NCI-H1930 (cell line): ENCODE measurements around the gene ITPKA.
"Not testable (repeated sequence)": the region's sequence is repeated elsewhere in the genome, so short reads cannot be mapped to it uniquely, and the experiment has no call there.

Experiments used
- DNase-seq, 2 experiments: peaks; one replicate each; lab custom pipeline; 2025; lab: John Stamatoyannopoulos, UW

Gene ITPKA

DNA sequence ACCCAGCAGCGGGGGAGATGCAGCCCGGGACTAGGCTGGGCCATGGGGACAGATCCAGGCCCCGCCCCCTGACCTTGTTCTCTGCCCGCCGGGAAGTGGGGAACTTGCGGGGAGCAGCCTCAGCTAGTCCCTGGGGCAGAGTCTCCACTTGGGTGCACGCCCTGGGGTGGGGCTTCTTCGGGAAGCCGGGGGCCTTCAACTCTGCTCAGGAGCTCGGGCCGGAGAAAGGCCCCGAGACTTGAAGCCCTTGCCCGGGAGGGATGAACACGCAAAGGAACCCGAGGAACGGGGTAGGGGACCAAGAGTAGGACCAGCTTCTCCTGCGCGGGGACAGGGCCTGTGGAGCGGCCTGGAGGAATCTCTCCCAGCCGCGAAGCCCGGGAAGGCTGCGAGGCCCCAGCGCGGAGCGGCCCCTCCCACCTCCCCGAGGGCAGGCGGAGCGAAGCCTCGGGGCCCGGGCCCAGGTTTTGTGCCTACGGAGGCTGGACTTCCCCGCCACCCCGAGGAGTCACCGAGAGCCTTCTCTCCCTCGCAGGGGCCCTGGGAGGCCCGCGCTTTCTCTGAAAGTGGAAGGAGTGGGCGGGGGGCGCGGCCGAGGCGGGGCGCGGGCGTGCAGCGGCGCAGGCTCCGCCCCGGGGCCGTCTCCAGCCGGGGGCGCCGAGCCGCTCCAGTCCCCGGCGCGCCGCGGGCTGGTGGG, at the start of gene ITPKA:
TSS of gene ITPKA (plus strand) at position 670 of the 697 bp plus-strand sequence. CDS start 54 bp downstream, outside the sequence.
- peak; percentile 51 to 59 for DNase-seq

DNA sequence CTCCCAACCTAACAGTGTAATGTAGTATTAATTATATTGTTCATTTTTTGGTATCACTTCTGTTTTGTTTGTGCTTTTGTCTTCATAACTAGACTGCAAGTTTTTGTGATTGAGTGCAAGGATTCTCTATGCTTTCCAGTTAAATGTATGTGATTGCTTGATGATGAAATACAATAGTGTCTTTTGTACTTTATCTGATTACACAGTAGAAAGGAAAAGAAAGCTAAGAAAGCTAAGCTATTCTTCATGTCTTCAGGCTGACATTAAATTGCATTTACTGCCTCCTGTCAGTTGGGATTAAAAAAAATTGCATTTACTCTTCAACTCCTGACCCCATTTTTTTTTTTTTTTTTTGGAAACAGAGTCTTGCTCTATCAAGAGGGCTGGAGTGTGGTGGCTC, 48.3 kb upstream of the ITPKA start:
- DNase-seq, result no peak

DNA sequence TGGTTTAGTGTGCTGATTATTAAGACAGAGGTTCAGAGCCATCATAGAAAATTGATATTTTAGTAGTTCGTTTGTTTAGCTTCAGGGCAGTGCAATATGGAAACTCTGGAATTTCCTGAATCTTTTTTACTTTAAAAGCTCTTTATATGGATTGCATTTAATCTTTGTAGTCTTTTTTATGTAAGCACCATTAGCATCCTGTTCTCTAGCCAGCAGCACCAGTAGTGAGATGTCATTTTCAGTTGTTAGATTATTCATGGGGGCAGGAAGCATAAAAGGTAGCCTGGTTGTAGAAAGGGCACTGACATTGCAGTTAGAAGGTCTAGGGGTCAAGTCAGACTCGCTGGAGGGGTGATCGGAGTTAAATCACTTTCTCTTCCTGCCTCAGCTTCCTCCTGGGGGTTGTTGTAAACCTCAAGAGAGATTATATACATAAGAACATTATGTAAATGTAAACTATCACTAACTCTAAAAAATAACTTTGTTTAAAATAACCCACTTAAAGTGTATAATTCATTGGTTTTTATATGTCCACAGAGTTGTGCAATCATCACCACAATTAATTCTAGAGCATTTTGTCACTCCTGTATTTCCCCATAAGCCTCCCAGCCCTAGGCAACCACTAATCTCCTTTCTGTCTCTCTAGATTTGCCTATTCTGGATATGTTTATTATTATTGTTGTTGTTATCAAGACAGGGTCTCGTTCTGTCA, 31.4 kb upstream of the ITPKA start:
- DNase-seq, result no peak

DNA sequence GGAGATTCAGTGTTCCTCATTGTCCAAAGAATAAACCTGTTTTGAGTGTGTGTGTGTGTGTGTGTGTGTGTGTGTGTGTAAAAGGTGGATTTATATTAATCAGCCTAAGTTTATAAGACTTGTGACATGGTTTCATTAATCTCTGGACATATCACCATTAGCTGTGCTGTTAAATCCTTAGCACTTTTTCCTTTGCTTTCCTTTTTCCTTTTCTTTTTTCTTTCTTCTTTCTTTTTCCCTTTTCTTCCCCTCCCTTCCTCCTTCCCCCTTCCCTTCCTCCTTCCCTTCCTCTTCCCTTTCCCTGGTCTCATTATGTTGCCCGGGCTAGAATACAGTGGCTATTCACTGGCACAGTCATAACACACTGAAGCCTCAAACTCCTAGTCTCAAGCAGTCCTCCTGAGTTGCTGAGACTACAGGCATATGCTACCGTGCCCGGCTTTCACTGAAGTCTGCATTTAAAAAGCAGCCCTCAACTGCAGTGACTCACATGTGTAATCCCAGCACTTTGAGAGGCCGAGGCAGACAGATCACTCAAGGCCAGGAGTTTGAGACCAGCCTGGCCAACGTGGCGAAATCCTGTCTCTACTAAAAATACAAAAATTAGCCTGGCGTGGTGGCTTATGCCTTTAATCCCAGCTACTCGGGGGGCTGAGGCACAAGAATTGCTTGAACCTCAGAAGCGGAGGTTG, 28.6 kb upstream of the ITPKA start:
- DNase-seq, result no peak

DNA sequence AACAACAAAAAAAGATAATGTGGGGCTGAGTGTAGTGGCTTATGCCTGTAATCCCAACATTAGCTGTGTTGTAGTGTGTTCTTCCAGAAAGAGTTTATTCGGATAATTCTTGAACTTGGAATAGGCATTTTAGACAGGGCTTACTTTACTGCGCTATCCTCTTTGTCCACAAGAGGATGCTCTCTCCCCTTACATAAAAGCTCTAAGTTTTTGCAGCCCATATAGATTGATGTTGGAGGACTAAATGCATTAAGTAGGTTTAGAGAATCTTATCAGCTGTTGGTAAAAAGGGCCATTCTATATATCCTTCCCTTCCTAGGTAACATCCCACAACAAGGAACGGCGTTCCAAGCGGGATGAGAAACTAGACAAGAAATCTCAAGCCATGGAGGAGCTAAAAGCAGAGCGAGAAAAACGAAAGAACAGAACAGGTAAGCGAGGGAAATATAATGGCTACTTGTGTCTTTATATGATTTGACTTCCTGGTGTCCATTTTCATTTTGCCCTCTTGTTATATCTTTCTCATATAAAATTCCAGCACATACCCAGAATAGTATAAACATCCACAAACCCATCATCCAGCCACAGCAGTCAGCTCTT, 27.8 kb upstream of the ITPKA start:
- DNase-seq, result no peak

DNA sequence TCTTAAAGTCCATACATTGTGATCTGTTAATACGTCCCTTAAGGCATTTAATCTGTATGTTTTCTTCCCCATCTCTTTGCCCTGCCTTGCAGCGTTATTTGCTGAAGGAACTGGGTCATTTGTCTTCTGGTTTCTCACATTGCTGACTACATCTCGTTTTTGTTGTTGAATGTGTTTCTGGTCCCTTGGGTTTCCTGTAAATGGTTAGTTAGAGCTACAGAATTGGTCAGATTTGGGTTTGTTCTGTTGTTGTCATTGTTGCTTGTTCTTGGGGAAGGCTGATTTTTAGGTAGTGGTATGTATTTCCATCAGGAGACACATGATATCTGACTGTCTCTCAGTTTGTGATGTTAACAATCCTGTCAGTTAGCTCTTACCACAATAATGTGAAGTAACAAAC, 27.0 kb upstream of the ITPKA start:
- no peak for DNase-seq

DNA sequence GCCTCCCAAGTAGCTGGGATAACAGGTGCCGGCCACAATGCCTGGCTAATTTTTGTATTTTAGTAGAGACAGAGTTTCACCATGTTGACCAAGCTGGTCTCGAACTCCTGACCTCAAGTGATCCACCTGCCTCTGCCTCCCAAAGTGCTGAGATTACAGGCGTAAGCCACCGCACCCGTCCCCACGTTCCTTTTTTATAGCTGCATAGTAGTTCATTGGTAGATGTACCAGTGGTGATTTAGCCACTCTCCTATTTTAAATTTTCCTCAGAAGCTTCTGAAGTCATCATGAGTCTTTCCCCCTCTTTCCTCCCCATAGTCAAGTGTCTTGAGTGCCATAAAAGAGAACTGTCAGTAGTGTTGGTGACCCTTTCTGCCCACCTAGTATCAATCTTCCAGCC, 24.0 kb upstream of the ITPKA start:
- not testable (repeated sequence) for DNase-seq

DNA sequence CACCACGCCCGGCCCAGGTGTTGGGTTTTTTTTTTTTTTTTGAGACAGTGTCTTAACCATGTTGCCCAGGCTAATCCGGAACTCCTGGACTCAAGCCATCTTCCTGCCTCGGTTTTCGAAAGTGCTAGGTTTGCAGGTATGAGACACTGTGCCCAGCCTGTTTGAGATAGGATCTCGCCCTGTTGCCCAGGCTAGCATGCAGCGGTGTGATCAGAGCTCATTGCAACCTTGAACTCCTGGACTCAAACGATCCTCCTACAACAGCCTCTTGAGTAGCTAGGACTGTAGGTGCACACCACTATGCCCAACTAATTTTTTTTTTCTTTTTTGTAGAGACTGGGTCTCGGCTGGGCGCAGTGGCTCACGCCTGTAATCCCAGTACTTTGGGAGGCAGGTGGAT, 20.3 kb upstream of the ITPKA start:
- DNase-seq, result no peak

DNA sequence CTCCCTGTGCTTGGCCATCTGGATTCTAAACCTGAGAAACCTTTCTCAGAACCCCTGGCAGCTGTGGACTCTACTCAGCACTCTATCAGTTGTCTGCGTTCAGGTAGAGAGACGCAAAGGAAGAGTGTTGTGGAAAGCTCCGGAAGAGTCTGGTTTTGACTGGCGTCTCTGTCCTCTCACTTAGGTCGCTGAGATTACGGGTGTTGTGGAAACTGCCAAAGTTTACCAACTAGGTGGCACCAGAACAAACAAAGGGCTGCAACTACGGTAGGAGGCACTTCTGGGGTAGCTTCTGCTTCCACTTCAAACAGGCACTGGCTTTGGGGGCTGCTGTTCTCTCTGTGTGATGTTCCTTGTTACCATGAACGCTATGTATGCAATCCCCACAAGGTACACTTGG, 19.2 kb upstream of the ITPKA start:
- no peak for DNase-seq

DNA sequence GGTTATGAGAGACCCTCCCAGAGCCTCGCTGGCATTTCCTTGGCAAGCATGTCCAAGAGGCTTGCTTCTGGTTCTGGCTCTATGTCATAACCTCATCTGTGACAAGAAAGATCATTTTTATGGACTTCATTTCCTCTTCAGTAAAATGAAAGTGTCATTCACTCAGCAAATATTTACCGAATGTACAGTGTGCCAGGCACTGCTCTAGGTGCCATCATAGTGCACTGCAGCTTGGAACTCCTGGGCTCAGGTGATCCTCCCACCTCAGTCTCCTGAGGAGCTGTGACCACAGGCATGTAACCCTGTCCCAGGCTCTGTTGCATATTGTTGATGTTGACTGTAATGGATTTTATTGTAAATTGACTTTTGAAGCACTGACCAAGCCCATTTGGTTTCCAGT, 18.7 kb upstream of the ITPKA start:
- DNase-seq, result no peak

DNA sequence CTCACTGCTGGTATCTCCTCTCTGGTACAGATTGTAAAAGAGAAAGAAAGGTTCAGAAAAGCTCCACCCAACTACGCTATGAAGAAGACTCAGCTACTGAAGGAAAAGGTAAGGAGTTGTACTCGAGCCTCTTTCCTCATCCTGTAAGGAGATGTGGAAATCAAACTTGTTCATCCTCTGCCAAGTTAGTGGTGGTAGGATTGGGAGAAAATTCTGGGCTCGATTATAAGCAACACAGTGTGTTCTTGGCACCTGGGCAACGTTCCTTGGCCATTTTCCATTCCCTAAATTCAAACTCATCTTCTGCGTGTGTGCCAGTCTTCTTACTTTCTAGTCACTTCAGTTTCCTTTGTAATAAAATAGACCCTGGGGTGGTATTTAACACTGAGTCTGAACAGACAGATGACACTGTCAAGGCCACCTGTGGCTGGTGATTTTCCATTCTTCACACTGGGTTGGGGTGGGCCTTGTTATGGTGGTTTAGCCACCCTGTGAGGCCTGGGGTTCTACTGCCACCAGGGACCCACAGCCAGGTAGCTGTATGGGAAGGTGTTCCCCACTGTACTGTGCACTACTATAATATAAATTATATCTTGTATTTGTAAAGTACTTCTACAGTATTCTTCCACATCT, 17.1 kb upstream of the ITPKA start:
- DNase-seq, result no peak

DNA sequence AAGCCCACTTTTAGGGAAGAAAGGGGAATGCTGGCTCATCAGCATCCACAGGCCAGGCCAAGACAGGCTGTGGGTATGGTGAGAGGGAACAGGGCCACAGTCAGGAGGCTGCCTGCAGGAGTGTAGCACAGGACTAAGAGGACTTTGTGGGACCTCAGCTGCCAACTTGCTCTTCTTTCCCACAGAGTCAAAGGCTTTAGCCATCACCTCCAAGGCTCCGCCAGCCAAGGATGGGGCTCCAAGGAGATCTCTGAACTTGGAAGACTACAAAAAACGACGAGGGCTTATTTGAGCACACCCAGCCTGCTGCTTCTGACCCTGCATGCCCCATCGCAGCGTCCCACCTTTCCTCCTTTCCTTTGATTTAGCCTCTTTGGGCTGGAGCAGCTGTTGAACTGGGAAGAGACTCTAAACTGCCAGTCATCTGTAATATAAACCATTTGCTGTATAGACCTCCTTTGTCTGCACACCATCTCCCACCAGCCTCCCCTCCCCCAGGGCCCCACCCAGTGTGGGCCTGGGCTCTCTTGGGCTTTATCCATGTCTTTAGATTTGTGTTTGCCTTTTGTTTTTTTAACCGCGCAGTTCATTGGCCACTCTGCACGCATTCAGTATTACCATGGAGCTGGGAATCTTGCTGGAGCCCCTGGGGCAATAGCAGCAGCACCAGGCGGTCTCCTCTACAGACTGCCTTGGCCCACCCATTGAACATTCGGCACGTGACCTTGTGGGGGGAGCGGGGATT, 13.1 kb upstream of the ITPKA start:
- DNase-seq, result no peak

DNA sequence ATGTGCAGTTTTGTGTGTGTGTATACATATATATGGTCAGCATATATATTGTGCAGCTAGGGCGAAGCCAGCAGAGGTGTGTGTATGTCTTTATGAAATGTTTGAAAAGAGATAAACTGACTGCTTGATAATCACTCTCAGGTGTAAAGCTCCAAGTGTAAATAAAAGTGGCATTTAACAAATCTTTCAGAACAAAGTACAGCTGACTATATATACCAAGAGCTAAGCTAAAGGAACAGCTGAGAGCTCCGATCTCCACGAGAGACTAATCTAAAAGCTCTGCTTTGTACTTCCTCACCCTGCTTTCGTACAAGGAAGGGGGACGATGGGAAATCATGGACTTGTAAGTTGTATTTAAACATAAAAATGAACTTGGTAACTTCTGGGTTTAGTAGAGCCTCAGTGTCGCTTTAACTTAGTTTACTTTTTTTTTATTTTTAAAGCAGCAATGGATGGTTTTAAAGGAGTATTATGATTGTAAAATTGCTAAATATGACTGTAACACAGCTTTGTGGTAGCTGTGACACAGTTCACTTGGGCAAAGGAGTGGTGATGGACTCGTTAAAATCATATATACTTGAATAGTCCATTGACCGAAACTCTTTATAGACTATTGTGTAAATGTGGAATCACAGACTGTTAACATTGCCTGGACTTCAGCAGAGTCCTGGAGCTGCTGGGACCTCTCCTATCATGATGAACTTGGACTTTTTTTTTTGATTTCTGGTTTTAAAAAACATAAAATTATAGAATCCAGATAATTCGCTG, 11.4 kb upstream of the ITPKA start:
- no peak for DNase-seq

DNA sequence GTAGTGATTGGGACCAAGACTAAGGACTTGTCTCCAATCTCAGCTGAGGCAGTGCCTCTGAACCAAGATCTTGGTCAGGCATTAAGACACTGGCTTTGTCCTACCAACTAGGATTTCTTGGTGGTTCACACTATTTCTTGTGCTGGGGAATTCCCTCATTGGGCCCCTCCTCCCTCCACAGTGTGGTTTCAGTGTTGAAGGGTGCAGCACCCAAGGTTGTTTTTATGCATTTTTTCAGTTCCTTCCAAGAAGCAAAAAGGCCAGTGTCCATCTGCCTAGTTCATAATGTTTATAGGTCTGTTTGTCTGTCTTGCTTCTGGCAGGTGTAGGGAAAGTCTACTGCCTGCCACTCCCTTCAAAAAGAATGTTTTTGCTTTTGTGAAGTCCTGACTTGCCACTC, 10.6 kb upstream of the ITPKA start:
- DNase-seq, result no peak

DNA sequence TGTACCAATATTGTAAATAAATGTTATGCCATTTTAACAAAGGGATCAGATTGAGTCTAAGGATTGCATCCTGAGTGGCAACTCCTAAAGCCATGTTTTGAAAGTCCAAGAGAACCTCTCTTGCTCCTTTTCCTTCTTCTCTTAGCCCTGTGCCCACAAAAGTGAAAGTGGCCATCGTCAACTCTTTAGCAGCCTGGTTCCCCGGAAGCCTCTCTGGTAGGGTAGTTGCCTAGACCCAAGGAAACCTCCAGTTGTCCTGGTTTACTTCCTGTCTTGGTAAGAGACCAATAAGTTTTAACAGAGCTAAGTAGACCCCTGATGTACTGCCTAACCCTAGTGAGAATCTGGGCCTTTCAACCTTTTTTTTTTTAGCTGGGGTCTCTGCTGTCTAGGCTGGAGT, 10.2 kb upstream of the ITPKA start:
- DNase-seq, result no peak

DNA sequence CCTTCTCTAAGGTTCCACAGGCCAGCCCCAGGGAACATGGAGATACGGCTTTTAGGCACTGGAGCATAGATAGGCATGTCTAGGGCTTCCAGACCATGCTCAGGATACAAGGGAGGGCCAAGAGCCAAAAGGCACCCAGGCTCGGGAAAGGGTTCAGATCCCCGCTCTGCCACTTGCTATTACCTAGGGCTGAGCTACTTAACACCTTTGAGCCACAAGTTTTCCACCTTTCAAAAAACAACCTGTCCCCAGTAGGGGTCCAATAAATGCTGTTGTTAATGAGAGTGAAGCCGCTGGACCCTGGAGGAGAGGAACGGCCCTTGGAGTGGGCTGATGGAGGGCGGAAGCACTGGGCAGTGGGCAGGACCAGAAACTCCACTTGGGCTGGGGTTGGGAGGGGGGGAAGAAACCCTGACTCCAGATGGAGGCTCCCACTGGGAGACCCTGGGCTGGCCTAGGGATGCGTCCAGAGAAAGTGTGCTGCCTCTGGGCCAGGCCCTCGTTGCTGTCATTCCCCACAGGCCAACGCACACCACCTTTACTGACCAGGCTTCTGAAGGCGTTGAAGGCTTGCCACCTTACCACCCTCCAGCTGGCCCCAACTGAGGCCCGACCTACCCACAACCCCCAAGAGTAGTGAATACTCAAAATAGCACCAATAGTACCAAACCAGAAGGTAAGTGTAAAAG, 8.6 kb upstream of the ITPKA start:
- DNase-seq, result no peak

DNA sequence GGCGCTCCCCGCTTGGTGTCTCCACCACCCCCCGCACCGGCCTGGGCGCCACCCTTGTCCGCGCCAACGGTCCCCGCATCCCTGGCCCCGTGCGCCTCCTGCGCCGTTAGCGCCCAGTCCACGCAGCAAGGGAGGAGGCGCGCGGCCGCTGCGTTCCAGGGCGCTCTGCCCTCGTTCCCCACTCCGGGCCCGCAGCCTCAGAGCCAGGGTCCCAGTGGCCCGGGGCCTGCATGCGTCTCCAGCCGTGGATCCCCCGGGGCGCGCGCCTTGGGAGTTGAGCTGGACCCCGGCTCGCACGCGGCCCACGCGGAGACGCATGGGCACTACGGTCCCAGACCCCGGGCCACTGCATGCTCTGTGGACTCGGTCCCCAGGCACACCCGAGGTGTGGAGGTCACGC, 7.4 kb upstream of the ITPKA start:
- DNase-seq, result no peak

DNA sequence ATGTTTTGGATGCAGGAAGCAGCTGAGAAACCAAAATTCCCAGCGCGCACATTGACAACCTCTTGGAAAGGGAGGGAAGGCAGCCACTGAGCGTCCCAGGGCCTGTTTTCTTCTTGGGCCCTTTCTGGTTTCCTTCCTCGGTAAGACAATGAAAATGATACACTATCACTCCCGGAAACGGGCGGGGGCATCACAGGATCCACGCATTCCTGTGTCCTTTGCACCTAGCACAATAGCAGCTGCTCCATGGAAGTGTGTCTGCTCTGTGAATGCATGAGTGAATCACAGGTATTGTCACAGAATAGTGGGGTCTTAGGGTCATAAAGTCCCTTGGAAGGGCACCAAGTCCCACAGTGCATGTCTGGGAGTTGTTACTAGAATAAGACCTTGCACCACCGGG, 6.3 kb upstream of the ITPKA start:
- DNase-seq, result no peak

DNA sequence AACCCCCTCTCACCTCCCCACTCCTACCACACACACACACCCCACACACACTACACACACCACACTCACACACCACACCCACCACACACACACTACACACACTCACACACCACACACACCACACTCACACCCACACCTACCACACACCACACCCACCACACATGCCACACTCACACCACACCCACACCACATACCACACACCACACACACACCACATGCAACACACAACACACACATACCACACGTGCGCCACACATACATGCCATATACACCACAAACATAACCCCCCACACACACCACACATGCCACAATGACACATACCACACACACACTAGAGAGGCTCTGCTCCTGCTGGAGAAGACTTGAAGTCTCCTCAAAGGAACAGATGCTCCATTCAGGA, 5.9 kb upstream of the ITPKA start:
- no peak for DNase-seq

DNA sequence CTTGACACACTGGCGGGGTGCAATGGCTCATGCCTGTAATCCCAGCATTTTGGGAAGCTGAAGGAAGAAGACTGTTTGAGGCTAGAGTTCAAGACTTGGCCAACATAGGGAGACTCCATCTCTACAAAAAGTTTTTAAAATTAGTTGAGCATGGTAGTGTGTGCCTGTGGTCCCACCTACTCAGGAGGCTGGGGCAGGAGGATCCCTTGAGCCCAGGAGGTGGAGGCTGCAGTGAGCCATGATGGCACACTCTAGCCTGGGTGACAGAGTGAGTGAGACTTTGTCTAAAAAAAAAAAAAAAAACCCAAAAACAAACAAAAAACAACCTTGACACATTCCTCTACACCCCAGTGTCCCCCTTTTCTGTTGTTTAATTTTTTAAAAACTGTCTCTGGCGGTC, 4.0 kb upstream of the ITPKA start:
- no peak for DNase-seq
